Measurements from ENCODE around the gene GFRA1. TPM values are rescaled to one million over a fixed set of nuclear protein-coding genes. Genes with fewer than 3 reads are reported as not detected.

Gene GFRA1
- total and polyA plus RNA-seq, 2 of the 4 experiments (the other 2 are of a cell fraction): 9.1 to 9.3 TPM

DNA sequence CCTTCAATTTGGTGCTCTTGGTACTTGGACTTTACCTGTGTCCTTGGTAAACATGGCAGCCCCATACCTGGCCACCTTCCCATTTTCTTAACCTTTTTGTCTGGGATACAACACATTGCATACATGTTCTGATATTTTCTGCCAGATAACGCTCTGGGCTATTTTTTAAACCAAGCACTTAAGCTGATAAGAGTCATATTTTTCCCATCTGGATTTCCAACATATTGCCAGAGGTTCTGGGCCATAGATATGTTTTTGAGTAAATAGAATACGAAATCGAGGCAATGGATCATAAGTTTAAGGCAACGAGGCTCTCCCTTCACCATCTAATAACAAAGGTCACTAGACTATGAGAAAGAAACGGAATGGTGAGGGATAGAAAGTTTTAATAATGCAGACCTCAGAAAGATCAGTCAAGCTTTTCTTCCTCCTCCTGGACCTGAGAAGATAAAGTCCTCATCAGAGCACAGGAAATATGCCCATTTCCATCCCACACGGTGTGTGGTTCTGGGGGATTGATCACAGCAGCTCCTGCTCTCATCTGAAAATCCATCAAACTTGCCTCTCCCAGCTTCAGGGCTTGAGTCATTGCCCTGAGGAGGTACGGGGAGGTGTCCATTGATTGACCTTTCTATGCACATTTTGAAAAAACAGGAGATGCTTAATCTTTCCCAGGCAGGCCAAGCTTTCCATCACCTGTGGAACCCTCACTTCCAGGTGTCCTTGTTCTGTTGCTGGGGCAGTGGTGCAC is 257.2 kb downstream of the GFRA1 start:
- no peak for TF ChIP-seq CEBPB (IDR thresholded peaks at IDR 0.05; ENCODE audit: low read depth, low read length)
- no peak overlapping the region for H4K91ac ChIP-seq (ENCODE audit: insufficient read depth, low read depth, low read length)
- H4K20me1 ChIP-seq (ENCODE audit: insufficient read depth, low read length): no peaks in the 10 kb centered on the region
- H2AK9ac ChIP-seq (replicated peaks; ENCODE audit: low read depth, low read length, poor library complexity): no peak overlapping the region
- no peak overlapping the region for H3K56ac ChIP-seq (ENCODE audit: extremely low read depth, insufficient read depth, low read length)
- in situ Hi-C loops (cut with MboI; ENCODE audit: low sequenced_read_pairs): no loop called here
- no peak overlapping the region for H3K14ac ChIP-seq (replicated peaks; ENCODE audit: low read depth, low read length)
- H2BK15ac ChIP-seq (ENCODE audit: low read depth, low read length): no peak overlapping the region
- no peaks in the 10 kb centered on the region for H3K27me3 ChIP-seq (ENCODE audit: control insufficient read depth, insufficient read depth, low read length)
- H2BK120ac ChIP-seq (ENCODE audit: low read depth, low read length): no peak overlapping the region
- H3K4me3 ChIP-seq (ENCODE audit: insufficient read depth, low read depth, low read length): no peak overlapping the region
- CTCF ChIA-PET: interaction anchor here (0.6 kb wide), 1 partner anchor 9 kb away, joined by 3 read pairs; no protein-coding TSS in a partner anchor
- H3K4me2 ChIP-seq (ENCODE audit: low read depth, low read length): no peak overlapping the region
- H3K18ac ChIP-seq (ENCODE audit: low read depth, low read length): no peak overlapping the region
- POLR2A ChIA-PET (ENCODE audit: unreplicated experiment): no interaction called here
- ATAC-seq (ENCODE audit: low read depth): no peak
- H2BK20ac ChIP-seq (ENCODE audit: low read depth, low read length): no peak overlapping the region
- DNase-seq: no peak
- no peaks in the 10 kb centered on the region for H3K9me3 ChIP-seq (ENCODE audit: control insufficient read depth, insufficient read depth, low read length)
- H2BK5ac ChIP-seq (ENCODE audit: low read depth, low read length, poor library complexity, severe bottlenecking): no peak overlapping the region
- H3K27ac ChIP-seq (ENCODE audit: insufficient read depth, low read length): no peak overlapping the region
- H3K23ac ChIP-seq (ENCODE audit: low read depth, low read length): no peak overlapping the region
- dilution Hi-C loops (cut with HindIII; ENCODE audit: low sequenced_read_pairs, unreplicated experiment): no loop called here
- no peak overlapping the region for H3K4ac ChIP-seq (ENCODE audit: low read depth, low read length)
- intact Hi-C loops (cut with micrococcal nuclease): no loop called here
- no peaks in the 10 kb centered on the region for H3K4me1 ChIP-seq (ENCODE audit: control insufficient read depth, insufficient read depth, low read length)
- WGBS, 2 experiments (ENCODE audit: extremely low coverage in 2 of 2, insufficient read length in 1 of 2): no CpG with 5 or more reads among the region's 7 CpGs
- H3K9me1 ChIP-seq (ENCODE audit: insufficient read depth, low read length): no peaks in the 10 kb centered on the region
- no peaks in the 10 kb centered on the region for H3K79me1 ChIP-seq (ENCODE audit: low read depth in 1 of 2, low read length in 2 of 2)
- H3K36me3 ChIP-seq (ENCODE audit: control insufficient read depth, insufficient read depth, low read length): no peaks in the 10 kb centered on the region
- H3K9ac ChIP-seq (ENCODE audit: low read depth, low read length): no peak overlapping the region
- H4K5ac ChIP-seq (ENCODE audit: low read depth, low read length): no peak overlapping the region
- BruUV-seq (replicated peaks): no TSS peak
- no peak overlapping the region for H2AK5ac ChIP-seq (ENCODE audit: low read depth, low read length)
- no peak overlapping the region for H2AFZ ChIP-seq (replicated peaks; ENCODE audit: low read length, poor library complexity)
- no peak overlapping the region for H4K8ac ChIP-seq (ENCODE audit: low read depth in 2 of 2, low read length in 2 of 2)
